DMS153 treated with DMSO at 0.1 percent for 48 hours (cell line): ENCODE data around the gene IST1.
"Not testable (repeated sequence)": the region's sequence is repeated elsewhere in the genome, so short reads cannot be mapped to it uniquely, and the experiment has no call there.

ENCODE experiments used
- DNase-seq: peaks from one replicate; lab custom pipeline; 2025; ENCODE audit not compliant: unreplicated experiment; lab: John Stamatoyannopoulos, UW

Gene IST1

DNA sequence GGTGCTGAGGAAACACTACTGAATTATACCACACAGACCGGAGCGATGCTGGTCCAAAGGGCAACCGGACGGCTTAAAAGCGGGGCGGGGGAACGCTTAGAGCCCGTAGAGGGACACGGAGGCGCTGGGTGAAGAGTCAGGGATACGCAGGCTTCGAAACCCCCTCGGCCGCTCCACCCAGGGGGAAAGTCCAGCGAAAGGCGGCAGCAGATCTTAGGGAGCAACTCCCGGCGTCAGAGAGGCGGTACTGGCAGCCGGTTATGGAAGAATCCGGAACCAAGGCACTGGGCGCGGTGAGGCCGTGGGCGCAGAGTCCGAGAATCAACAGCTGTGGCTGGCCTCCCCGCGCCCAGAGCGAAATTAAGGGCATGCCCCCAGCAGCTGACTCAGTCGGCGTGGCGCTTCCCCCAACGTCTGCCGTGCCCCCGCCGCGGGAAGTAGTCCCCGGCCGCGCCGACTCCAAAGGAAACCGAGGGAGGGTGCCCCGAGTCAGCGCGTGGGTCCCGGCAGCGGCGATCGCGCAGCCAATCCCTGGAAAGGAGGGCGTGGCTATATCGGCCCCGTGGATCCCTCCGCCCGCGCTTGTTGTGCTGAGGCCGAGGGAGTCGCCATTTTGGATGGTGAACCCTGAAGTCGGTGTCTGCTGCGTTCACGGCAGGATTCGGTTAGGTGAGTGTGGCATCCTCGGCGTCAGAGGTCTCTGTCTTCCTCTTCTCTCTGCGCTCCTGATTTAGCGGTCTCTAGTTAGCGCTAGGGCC lies at the start of gene IST1:
Gene IST1 (plus strand): TSS at position 611 of the 758 bp plus-strand sequence. CDS start 20,110 bp downstream, outside the sequence.
- DNase-seq, result peak; percentile 95

DNA sequence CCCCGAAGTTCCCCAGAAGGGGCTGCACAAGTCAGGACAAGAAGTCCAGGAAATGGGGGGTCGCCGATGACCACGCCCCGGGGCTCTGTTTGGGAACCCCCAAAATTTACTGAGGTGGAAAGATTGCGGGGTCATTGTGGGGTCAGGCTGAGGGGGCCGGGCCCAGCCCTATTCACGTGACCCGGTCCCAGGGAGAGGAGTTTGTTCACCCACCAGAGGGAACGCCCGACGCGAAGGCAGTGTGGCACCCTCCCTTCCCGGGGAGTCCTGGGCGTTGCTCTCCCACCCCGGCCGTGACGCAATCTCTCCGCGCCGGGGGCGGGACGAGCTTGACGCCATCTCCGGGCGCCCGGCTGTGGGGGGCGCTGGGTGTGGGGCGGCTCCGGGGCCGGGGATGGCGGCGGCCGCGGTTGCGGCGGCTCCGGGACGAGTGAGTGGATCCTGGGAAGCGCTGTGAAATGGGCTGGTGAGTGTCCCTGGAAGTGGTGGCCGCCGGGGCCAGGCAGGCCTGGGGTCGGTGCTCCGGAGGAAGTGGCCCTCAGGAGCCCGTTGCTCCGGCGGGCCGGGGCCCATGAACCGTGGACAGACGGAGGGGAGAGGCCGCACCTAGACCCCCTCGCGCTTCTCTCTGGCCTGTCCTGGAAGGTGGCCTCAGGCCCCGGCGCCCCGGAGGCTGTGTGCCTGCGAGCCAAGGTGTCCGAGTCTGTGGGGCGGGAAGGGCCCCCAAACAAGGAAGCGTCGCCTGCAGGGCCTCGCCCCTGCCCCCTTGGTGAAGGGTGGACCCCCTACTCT lies 49.5 kb upstream of the IST1 start, which contains the start of gene ATXN1L:
Gene ATXN1L (plus strand): TSS at position 338 of the 792 bp plus-strand sequence. CDS start 3,765 bp downstream, outside the sequence.
- peak; percentile 60 for DNase-seq

DNA sequence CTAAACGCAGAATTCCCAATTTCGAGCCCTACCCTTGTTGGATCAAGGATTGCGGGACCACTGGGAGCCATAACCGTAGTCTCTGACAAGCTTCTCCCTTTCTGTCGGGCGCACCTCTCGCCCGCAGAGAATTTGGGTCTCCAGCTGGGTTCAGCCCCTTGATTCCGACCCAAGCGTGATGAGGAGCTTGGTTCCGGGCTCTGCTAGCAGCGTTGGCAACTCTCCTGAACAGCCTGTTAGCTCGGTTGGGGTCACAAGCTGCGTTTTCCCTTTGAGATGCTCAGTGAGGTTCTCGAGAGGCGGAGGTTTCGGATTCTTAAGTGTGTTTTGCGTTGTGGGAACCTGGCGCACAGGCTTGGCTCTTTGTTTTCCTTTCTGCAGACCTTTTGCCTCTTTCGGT lies 48.9 kb upstream of the IST1 start:
- DNase-seq, result no peak

DNA sequence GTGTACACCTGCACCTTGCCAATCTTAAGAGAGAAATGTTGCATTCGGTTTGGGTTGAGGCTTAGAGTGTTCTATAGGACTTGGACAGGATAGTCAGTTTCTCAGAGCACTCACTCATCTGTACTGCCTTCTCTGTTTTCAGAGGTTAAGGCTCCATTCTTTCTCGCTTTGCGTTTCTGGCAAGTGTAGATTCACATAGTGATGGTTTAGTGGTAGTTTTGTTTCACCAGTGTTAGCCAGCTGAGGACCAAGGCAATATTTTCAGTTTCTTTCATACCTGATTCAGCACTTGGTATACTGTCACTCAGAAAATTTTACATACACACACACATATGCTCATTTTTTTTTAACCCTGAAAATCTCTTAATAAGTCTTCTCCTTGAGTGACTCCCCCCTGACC lies 48.2 kb upstream of the IST1 start:
- no peak for DNase-seq

DNA sequence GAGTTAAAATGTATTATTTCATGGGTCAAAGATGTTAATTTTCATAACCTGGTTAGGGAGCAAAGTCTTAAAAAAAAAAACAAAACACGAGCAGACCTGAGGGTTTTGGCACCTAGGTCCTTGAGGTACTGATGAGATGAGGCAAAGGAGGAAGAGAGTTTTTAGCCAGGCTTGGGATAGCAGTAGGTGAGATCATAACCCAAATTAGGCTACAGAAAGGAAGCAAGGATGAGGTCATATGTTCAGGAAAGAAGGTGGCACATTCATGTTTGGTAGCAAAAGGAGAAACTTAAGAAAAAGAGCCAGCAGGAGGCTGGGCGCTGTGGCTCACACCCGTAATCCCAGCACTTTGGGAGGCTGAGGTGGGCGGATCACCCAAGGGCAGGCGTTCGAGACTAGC lies 46.7 kb upstream of the IST1 start:
- no peak for DNase-seq

DNA sequence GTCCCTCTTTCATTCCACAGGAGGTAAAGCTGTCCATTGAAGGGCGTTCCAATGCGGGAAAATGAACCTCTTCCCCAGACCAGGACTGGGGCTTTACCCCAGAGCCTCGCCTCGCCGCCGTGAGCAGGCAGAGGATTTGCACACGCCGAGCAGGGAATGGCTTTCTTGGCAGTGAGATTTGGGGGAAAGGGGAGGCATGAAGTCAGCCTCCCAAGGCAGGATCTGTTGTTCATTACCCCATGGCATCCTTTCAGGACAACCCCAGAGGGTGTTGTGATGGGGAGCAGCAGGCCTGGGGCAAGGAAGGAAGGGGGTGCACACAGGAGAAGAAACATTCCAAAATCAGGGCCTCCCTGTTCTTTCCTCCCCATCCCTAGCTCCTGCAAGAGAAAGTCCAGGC lies 43.6 kb upstream of the IST1 start:
- no peak for DNase-seq

DNA sequence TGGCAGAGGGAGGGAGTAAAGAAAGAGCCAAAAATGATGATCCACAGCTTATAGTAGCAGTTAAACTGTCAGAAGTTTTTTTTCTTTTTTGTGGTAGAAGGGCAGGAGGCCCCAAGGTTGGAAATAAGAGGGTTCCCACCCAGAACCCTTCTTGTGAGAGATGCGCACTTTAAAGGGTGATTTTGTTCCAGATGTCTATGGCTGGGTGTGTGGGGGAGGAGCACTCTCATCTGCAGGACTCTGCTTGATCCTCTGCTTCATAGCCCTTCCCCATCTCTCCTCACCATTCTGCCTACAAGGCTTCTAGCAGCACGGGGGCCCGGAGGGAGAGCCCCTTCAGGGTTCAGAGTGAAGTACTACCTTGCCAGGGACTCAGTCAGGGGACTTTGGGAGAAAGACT lies 43.2 kb upstream of the IST1 start:
- DNase-seq, result no peak

DNA sequence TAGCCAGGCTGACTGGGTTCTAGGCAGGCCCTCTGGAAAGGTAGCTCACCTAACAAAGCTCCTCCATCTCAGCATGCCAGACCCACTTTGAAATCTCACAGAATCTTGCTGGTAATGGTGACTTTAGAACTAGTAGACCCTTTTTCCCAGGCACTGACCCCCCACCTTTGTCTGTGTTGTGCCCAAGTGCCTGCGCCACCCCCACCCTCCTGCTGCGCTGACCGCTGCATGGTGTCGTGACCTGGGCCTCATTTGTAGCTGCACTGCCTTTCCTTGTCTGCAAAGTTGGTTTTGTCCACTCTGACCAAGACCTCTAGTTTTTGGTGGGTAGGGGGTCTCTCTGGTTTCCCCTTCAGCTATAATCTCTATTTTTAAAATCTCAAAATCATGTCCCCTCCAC lies 42.8 kb upstream of the IST1 start:
- no peak for DNase-seq

DNA sequence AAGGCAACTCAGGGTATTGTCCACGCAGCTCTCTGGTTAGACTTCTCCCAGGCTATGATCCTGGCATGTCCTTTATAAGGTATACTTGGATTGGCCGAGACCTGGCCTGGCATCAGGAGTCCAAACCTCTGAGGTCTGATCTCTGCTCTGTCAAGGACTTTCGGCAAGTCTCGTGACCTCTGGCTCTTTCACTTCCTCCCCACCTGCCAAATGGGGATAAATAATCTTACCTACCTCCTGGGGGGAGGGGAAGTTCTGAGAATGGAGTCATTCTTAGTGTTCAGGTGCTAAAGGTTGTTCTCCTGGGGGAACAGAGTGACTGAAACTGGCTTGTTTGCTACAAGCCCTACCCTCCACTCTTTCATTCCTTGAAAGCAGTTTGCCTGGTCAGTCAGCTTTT lies 41.9 kb upstream of the IST1 start:
- no peak for DNase-seq

DNA sequence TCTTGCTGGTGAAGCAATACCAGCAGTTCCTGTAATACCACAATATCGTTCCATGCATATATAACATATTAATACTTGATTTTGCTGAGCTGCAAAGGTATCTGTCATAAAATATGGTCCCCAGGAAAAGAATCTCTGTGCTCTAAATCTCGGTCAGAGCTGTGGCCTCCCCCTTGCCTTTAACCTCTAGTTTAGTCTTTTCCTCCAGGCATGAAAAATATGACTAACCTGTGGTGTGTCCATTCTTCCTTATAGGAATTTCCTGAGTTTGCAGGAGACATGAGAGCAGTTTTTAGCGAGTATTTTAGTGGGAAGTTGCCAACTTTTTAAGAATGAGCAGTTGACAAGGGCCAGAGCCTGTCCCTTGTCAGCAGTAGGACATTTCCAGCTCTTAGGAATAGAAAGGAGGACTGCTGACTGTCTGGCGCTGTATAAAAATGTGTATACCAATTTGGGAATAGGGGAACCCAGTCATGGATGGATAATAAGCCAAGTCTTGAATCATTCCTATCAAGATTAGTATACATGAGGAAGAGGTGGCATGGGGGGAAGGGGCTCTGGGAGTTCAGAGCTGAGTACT lies 40.9 kb upstream of the IST1 start:
- no peak for DNase-seq

DNA sequence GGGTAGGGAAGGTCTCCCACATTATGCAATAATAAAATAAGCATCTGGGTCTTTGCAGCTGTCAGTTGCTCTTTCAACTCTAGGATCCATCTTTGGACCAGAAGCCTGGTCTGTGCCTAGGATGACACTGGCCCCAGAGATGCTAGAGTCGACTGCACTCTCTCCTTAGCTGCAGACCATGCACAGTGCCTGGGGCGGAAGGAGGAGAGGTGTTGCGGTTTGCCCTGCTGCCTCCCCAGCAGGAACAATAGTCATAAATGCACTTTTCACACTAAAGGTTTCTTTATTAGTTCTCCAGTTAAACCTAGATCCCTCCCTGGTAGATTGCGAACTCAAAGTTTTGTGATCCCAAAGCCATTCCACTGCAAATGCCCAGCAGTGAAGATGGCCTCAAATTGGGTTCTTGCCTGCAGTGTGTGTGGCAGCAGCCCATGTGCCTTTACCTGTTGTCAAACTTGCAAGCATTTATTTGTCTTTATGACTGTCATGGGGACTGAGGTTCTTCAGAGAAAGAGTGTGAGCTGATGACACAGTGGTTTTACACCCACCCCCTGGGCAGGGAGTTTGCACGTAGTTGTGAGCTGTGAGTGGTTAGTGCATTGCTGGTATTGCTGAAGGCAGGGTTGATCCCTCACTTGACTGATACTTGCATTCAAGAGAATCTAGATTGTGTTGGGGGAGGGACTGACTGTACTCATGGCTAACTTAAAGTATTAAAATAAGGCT lies 39.2 kb upstream of the IST1 start:
- DNase-seq, result no peak

DNA sequence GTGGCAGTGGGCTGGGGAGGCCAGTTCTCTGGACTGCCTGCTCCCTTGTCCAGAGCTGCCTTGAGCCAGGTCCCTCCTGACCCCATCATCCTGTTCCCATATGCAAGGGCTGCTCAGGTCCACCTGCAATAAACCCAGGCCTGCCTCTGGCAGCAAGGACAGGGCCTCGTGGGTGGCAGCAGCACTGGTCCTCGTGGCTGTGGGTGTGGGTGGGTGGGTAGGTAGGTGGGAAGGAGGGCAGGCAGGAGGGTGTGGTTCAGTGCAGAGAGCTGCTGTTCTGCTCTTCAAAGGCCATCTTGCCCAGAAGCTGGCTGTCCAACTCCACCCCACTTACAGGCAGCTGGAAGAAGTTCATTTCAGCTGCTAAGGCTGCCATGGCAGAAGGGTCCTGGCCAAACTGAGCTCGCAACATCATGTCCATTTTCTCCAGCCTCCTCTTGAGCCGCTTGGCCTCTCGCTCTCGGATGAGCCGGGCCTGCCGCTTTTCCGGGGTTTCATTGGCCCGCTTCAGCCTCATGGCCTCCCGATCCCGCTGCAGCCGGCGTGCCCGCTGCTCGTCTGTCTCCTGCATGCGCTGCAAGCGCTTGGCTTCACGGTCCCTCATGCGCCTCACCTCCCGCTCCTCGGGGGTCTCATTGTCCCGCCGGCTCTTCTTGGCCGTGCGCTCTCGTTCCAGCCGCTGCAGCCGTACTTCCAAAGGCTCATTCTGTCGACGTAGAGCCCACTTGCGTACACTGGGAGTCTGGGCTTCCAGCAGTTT lies 35.4 kb upstream of the IST1 start:
- DNase-seq, result no peak

DNA sequence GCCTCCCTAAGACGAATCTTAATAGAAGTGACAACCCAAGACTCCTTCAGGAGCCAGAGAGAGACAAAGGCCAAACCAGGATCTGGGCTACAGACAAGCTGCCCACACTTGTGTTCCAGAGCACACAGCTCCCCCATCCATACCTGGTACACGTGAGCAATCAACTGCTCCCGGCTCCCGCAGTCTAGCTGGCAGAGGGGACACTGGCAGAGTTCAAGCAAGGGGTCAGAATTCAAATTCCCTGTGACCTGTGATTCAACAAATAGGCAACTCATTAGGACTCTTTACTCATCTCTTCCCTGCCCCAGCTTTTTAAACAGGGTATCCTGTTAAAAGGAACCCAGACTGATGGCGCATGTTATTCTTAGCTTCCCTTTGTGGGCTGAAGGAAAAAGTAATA lies 31.3 kb upstream of the IST1 start:
- DNase-seq, result no peak

DNA sequence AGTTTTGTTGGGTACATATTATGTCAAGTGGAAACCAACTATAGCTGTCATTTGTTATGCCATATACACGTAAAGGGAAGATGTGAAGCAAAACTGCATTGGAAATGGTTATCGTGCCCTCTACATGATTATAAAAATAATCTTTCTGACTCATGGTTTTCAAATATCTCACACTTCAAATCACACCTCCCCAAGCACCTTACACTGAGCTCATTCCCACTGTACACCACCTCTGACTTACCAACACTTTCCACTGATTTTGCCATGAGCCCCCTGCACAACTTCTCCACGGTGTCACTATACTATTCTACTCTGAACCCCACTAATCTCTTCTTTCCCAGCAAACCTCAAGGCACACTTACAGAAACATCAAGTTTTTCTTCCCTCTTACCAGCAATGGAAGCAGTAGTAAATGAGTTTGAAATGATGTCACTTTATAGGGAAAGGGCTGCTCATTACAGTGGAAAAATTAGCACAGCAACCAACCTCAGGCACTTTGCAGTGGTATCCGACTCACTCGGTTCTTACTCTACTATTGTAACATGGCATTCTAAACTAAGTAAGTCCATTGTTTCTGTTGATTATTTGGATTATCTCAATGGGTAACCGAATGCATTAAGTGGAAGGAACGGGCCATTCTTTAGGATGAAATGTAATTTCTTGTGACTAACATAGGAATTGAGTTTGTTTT lies 30.0 kb upstream of the IST1 start:
- no peak for DNase-seq

DNA sequence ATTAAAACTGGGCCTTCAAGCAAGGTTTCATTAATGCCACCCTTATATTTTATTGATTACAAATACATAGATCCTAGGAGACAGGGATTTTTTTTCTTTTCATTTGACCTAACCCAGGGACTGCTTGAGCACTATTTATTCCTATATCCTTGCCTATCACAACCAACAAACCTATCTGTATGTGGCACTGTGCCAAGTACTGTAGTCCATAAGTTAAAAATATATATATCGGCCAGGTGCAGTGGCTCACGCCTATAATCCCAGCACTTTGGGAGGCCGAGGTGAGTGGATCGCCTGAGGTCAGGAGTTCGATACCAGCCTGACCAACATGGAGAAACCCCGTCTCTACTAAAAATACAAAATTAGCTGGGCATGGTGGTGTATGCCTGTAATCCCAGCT lies 28.2 kb upstream of the IST1 start:
- not testable (repeated sequence) for DNase-seq

DNA sequence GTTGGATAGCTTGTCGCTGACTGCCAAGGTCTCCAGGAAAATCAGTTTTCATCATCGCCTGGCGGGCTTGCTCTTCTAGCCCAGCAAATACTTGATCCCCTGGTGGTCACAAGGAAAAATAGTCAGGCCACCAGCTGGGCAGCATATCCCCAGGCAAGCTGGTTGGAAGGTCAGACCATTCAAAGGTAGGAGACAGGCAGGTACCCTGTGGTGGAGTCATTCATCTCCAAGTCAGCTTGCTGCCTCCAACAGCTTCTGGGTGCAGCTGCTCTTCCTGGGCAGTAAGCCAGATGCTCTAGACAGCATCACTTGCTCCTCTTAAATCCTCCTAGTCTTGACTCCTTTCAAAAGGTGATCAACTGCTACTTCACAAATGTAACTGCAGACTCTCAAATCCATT lies 27.4 kb upstream of the IST1 start:
- DNase-seq, result no peak

DNA sequence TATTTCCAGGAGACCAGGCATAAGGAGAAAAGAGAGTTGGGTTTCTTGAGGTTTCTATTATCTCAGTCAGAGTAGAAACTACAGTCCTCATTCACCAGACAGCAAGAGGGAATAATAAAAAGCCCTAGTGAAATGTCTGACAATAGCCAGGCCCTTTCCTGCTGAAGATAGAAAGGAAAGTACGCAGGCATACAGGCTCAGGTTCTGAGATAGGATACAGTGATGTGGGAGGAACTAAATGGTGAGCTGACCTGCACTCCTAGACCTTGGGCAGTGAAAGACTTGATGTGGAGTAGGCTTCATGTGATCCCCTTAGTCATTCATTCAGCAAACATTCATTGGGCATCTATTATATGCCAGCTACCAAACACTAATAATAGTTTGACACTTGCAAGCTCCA lies 26.2 kb upstream of the IST1 start:
- DNase-seq, result no peak

DNA sequence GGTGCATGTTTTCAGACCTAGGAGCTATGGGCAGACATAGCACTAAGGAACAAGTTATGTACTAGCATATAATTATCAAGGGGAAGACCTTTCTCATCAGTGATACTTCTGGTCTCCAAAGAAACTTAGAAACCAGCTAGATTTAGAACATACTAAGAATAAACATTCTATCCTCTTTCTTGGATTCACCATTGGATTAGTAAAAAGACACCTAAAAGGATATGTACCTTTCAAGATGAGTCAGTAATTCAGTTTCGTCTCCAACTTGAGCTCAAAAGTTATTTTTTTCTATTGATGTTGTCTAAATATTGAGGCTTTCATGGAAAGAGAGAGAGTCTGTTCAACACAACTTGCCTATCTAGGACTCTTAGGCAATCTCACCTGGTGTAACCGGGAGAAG lies 24.5 kb upstream of the IST1 start:
- DNase-seq, result no peak

DNA sequence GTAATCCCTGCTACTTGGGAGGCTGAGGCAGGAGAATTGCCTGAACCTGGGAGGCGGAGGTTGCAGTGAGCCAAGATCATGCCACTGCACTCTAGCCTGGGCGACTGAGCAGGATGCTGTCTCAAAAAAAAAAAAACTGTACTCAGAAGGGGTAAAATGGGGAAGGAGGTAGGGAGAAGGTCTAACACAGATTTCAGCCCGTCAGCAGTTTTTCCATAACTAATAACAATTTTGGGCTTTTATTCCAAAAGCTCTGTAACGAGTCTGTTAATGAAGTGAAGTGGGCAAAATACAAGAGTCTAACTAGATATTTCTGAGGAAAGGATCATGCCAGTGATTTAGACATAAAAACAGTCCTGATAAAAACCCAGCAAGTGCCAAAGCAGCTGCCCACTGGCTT lies 22.1 kb upstream of the IST1 start:
- no peak for DNase-seq

DNA sequence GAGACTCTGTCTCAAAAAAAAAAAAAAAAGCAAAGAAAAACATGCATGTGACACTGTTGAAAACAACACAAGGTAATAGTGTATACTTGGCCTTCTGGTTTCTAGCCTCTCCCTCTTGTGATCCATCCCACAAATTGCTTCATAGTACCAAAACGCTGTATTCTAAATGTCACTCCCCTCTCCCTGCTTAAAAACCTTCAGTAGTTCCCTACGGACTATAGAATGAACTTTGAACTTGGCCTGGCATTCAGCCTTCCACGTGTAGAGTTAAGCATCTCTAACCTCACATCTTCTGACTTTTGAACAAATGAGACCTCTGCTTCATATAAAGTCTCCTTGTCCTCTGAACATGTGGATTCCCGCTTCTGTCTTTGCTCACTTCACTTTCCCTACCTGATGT lies 16.4 kb upstream of the IST1 start:
- DNase-seq, result no peak
